Measurements from ENCODE around the gene TPK1.

The TPK1 gene

DNA sequence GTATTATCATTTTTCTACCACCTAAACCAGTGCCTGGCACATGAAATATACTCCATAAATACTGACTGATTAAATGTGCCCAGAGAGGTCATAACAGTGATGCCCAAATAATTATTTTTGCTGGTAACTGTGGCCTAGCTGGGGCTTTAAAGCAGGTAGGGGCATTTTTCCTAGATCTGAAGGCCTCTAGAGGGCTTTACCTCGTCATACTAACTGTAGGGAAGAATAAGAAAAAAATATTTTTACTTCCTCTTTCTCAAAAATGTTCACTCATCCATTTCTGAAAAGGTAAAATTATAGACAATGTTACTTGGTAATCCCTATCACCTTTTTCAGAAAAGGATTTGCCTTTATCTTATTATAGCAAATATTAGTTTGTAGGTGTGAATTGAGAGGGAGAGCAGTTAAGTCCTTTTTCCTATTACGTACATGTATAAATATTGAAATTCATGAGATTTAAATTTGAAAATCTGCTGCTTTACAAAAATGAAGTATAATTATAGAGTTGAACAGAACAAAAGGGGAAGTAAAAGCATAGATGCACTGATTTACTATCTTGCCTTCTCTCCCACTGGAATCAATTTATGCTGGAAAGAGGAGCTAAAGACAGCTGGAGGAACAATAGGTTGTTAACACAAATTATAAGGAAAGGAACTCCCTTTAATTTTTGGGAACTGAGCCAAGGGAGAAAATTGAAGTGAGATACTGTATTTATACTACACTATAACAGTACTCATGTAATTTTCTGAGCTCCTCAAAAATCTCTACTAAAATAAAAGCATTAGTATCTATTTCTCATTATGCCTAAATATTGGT lies 360.8 kb downstream of the TPK1 start:
- DNase-seq (ENCODE audit: low read depth, low spot score), result no peak
- ChIA-PET POLR2A (no interaction called here), CTCF (no interaction called here)
- H3K4me3 ChIP-seq (ENCODE audit: low read depth, low read length), result no peak overlapping the region
- TF ChIP-seq, protein P1, sequence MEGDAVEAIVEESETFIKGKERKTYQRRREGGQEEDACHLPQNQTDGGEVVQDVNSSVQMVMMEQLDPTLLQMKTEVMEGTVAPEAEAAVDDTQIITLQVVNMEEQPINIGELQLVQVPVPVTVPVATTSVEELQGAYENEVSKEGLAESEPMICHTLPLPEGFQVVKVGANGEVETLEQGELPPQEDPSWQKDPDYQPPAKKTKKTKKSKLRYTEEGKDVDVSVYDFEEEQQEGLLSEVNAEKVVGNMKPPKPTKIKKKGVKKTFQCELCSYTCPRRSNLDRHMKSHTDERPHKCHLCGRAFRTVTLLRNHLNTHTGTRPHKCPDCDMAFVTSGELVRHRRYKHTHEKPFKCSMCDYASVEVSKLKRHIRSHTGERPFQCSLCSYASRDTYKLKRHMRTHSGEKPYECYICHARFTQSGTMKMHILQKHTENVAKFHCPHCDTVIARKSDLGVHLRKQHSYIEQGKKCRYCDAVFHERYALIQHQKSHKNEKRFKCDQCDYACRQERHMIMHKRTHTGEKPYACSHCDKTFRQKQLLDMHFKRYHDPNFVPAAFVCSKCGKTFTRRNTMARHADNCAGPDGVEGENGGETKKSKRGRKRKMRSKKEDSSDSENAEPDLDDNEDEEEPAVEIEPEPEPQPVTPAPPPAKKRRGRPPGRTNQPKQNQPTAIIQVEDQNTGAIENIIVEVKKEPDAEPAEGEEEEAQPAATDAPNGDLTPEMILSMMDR (IDR thresholded peaks at IDR 0.05; ENCODE audit: insufficient read depth, low read length, missing control alignments), result no peak

GRCh38 chr7:144474363-144474762 lies 361.5 kb downstream of the TPK1 start:
- no peak overlapping the region for H3K4me3 ChIP-seq (ENCODE audit: low read depth, low read length)
- ChIA-PET CTCF (no interaction called here), POLR2A (no interaction called here)
- TF ChIP-seq, protein P1 (IDR thresholded peaks at IDR 0.05; ENCODE audit: insufficient read depth, low read length, missing control alignments), result no peak
- DNase-seq (ENCODE audit: low read depth, low spot score), result no peak

GRCh38 chr7:144473908-144474307 lies 361.9 kb downstream of the TPK1 start:
- no peak overlapping the region for H3K4me3 ChIP-seq (ENCODE audit: low read depth, low read length)
- POLR2A ChIA-PET, result no interaction called here
- DNase-seq (ENCODE audit: low read depth, low spot score), result no peak
- TF ChIP-seq, protein P1 (IDR thresholded peaks at IDR 0.05; ENCODE audit: insufficient read depth, low read length, missing control alignments), result no peak
- CTCF ChIA-PET, result no interaction called here

- TF ChIP-seq, protein P1 (IDR thresholded peaks at IDR 0.05; ENCODE audit: insufficient read depth, low read length, missing control alignments), result no peak
- ChIA-PET CTCF (no interaction called here), POLR2A (no interaction called here)
- H3K4me3 ChIP-seq (ENCODE audit: low read depth, low read length), result no peak overlapping the region
- DNase-seq (ENCODE audit: low read depth, low spot score), result no peak
Observed at GRCh38 chr7:144470078-144470477, 365.8 kb downstream of the TPK1 start.

- POLR2A ChIA-PET, result no interaction called here
- DNase-seq (ENCODE audit: low read depth, low spot score), result no peak
- H3K4me3 ChIP-seq (ENCODE audit: low read depth, low read length), result no peak overlapping the region
- CTCF ChIA-PET, result no interaction called here
- TF ChIP-seq, protein P1 (IDR thresholded peaks at IDR 0.05; ENCODE audit: insufficient read depth, low read length, missing control alignments), result no peak
Observed at GRCh38 chr7:144468990-144469732, 366.7 kb downstream of the TPK1 start.

GRCh38 chr7:144459635-144460034 lies 376.2 kb downstream of the TPK1 start:
- TF ChIP-seq, protein P1 (IDR thresholded peaks at IDR 0.05; ENCODE audit: insufficient read depth, low read length, missing control alignments), result no peak
- H3K4me3 ChIP-seq (ENCODE audit: low read depth, low read length), result no peak overlapping the region
- POLR2A ChIA-PET, result no interaction called here
- CTCF ChIA-PET, result no interaction called here
- DNase-seq (ENCODE audit: low read depth, low spot score), result no peak
